Frontal cortex (tissue), 4 donors: ENCODE measurements around the gene C1D. TPM values are rescaled to one million over a fixed set of nuclear protein-coding genes. Genes with fewer than 3 reads are reported as not detected.
"Not testable (repeated sequence)": the region's sequence is repeated elsewhere in the genome, so short reads cannot be mapped to it uniquely, and the experiment has no call there.

Experiments used
- DNase-seq, 2 donors: peaks; one replicate each; pipeline ENCODE4 v3.0.0; 2012; ENCODE audit warnings: low spot score in 2 of 2
- FAIRE-seq: peaks from 2 replicates; lab custom pipeline; 2012; peaks lifted over from hg19 to GRCh38; lab: Jason Lieb, UNC
- total RNA-seq: library from RNA; depleted of rRNA; stranded (reverse); fragments of >200 nt; gene quantifications from one replicate; pipeline ENCODE4 v1.2.3, GENCODE V29; 2014
- donor health status: control.
- donor health status: control.
- donor health status: control.

Gene C1D
- total RNA-seq, 1 donor from 2014 or later, result 21.2 TPM

DNA sequence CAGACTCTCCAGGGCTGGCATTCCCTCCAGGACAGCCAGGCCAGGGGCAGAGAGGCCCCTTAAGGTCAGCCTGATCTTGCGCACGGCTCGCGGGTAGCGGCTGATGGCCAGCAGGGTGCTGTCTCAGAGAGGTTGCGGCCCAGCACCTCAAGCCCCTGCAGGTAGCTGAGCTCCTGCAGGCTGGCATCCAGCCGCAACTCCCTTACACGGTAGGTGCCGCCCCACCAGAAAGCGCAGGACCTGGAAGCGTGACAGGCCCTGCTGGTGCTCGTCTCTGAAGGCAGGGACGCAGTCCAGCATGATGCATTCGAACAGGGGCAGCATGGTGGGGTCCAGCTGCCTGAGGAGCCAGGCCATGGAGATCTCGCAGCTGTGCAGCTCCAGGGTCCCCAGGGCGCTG lies 38.9 kb downstream of the C1D start:
- no peak for FAIRE-seq

DNA sequence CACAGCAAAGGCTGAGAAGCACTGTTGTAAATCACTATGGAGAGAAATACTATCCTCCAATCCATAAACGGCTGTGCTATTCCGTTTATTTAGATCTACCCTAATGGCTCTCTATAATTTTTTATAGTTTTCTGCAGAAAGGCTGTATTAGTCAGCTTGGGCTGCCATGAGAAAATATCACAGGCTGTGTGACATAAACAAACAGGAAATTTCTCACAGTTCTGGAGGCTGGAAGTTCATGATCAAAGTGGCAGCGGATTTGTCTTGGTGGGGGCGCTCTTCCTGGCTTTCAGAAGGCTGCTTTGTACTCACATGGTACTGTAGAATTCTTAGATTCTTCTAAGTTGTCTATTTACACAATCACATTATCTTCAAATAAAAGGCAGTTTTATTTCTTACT lies 44.1 kb downstream of the C1D start:
- DNase-seq (no peak), FAIRE-seq (no peak)

More for the DNA sequence above, 38.9 kb downstream of the C1D start:
- DNase-seq, result no peak

DNA sequence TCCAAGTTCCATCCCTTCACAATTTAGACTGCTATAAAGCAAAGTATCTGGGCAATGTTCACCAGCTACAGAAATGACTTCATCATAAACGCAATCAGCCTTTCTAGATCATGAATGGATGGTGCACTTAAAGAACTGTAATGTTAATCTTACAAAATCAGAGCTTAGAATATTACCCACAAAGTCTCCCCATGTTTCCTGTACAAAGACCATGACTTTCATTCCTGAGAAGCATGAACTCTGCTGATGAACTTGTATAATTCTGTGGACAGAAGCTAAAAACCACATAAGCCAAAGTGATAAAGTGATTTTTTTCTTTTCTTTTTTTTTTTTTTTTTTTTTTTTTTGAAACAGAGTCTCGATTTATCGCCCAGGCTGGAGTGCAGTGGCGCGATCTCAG lies 53.3 kb downstream of the C1D start:
- FAIRE-seq (no peak), DNase-seq (no peak)

DNA sequence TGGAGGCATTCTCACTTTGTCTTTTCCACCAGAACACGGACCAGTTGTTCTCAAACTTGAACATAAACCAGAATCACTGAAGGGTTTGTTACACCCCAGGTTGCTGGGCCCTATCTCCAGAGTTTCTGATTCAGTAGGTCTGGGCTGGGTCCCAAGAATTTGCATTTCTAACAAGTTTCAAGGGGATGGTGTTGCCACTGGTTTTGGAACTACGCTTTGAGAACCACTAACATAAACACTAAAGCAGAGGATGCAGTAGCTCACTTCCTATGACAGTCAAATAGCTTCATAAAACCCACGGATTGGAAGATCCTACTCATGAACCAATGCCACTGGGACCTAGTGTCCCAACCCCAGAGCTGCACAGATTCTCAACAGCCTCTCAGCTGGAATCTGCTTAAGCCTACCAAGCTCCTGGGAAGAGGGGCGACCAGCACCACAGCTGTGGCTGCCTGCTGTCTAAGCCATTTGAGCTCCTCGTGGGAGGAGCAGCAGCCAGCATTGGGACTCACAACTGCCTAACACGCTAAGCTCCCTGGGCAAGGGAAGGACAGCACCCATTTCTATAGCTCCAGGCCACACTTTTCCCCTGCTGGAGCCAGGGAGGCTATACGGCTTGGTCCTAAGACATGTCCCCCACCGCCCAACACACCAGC lies 62.5 kb downstream of the C1D start:
- no peak for DNase-seq
- no peak for FAIRE-seq

DNA sequence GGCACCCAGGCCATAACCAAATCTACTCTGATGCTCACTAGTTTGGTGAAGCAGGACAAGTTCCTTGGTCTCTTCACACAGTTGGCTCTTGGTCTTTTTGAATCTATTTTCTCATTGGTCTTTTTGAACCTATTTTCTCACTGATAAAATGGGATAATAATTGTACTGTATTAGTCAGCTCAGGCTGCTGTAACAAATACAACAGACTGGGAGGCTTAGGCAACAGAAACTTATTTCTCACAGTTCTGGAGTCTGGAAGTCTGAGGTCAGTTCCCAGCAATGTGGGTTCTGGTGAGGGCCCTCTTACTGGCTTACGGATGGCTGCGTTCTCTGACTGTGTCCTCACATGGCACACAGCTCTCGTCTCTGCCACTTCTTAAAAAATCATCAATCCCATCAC lies 63.5 kb downstream of the C1D start:
- FAIRE-seq (no peak), DNase-seq (no peak)

DNA sequence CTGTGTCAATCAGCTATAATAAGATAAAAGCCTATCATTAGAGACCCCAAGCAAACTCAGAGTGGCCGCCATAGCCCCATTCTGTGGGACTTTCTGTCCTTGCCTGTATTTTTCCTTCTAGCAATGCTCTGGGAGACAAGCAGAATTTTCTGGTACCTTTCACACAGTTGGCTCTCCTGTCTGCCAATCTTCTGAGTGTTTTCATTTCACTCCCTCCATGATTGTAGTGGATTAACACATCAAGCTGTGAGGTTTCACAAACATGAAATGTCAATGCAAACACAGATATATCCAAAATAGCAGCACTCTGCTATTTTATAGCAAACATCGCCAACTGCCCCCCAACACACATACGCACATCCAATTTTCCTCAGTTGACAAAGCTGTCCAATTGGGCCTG lies 64.9 kb downstream of the C1D start:
- DNase-seq, result no peak
- FAIRE-seq, result no peak

DNA sequence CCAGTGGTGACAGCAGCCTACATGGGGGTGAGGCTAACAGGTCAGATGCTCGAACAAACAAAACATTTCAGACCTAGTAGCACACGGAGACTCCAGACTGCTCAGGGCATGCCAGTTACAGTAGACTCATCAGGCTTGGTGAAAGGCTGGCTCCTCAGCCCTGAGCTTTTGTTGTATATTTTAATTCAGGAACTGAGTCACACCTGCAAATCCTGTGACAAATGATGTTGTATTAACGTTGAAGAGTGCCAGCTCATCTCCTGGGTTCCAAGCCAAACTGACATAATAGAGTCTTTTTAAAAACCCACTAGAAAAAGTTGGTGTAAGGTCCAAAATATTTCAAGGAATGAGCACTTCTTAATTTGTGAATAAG lies 65.3 kb downstream of the C1D start:
- FAIRE-seq, result no peak
- no peak for DNase-seq

DNA sequence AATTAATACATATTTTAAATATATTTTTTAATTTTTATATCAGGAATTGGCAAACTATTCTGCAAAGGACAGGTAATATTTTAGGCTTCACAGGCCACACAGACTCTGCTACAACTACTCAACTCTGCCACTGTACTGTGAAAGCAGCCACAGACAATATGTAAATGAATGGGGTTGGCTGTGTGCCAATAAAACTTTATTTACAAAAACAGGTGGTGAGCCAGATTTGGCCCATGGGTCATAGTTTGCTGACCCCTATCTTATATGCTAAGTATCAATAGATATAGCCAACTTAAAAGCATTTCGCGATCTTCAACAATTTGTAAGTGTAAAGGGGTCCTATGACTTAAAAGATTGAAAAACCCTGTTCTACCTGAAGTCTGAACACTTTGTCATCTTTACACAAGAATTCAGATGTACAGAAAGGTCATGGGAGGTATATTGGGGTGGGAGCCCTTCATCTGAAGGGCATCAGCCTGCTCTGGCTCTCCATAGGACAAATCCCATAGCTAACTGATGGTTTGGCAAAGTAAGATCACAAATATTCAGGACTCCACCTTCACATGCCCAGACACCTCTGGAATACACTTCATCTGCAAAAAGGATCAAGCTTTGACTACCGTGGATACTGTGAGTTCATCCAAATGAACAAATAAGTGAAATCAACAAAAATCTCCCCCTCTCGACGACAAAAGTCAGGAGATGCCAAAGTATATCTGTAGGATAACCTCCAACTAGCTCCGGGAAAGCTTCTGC lies 65.9 kb downstream of the C1D start:
- FAIRE-seq, result no peak
- DNase-seq, result no peak

DNA sequence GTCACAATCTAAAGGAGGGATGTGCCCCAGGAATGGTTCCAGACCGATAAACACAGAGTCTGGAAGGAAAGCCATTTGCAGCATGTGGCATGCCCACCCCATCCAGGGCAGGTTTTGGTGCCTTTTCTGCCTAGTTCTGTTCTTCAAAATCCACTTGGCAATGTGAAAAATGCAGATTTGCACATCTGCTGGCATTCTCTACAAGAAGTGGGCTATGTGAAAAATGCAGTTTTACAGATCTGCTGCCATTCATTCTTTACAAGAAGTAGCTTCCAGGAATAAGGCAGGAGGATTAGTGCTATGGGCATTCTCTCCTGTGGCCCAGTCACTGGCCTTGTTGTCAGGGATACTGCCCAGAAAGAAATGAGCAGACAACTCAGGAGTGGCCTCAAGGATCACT lies 68.1 kb downstream of the C1D start:
- no peak for FAIRE-seq
- DNase-seq, result no peak

DNA sequence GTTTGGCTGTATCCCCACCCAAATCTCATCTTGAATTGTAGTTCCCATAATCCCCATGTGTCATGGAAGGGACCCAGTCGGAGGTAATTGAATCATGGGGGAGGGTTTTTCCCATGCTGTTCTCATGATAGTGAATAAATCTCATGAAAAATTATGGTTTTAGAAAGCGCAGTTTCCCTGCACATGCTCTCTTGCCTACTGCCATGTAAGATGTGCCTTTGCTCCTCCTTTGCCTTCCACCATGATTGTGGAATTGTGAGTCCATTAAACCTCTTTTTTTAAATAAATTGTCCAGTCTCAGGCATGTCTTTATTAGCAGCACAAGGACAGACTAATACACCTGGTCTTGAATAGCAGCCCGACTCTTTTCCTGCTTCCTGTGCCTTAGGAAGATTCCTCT lies 68.7 kb downstream of the C1D start:
- not testable (repeated sequence) for DNase-seq, FAIRE-seq

DNA sequence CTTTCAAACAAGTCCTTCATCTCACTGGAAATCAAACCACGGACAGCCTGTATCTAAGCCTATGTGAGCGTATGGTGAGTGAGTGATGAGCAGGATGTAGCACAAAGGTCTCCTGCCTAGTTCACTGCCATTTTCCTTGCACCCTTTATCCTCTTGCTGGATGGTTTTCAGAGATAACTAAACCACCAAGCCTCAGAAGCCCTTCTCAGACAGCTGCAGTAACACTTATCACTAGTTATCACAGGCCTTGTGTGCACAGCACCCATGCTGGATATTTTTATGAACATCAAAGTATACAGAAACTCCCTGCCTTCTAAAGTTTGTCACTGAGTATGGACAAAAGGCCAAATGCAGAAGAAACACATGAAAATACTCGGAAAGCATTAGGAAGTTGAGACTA lies 69.5 kb downstream of the C1D start:
- no peak for FAIRE-seq
- DNase-seq, result no peak

DNA sequence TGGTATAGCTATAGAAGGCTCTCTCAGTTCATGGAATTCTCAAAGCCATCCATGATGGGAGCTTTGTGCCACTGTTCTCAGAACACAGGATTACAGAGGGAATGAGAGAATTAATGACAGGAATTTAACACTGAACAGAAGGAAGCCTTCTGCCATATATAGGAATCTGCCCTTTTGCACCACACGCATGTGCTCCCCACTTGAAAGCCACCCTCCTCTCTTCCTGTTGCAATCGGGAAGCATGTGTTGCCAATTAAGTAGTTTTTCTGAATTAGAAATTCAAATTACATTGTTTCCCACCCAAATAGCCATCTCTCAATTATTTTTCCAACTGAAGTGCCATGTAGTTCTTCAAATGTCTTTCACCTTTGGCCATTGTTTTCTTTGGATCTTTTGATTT lies 71.3 kb downstream of the C1D start:
- DNase-seq (no peak), FAIRE-seq (no peak)

Other genes starting within 250 kb of the C1D start
- gene PNO1, start 94.9 kb upstream of the C1D start, total RNA-seq, result 10.6 TPM
- 59.9 TPM for gene PPP3R1, start 189.5 kb upstream of the C1D start, total RNA-seq